GOT3 (cell line): ENCODE data around the gene SLAMF7.
A peak's percentile ranks its signal among the peaks of the same experiment; 100 is the strongest.

Source experiments
- DNase-seq: peaks from one replicate; lab custom pipeline; 2025; ENCODE audit warnings: mixed read lengths; lab: John Stamatoyannopoulos, UW

SLAMF7 gene

DNA sequence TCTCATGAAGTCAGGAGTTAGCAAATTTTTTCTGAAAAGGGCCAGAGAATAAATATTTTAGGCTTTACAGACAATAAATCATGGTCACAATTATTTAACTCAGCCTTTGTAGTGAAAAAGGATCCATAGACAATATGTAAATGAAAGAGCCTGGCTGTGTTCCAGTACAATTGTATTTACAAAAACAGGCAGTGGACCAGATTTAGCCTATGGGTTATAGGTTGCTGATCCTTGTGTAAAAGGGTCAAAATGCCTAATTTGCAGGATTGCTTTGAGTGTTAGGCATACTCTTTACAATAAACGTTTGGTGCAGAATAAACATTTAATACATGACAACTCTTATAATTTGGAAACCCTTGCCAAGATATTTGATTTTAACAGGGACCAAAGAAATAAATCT, 6.5 kb downstream of the SLAMF7 start:
- DNase-seq = no peak

DNA sequence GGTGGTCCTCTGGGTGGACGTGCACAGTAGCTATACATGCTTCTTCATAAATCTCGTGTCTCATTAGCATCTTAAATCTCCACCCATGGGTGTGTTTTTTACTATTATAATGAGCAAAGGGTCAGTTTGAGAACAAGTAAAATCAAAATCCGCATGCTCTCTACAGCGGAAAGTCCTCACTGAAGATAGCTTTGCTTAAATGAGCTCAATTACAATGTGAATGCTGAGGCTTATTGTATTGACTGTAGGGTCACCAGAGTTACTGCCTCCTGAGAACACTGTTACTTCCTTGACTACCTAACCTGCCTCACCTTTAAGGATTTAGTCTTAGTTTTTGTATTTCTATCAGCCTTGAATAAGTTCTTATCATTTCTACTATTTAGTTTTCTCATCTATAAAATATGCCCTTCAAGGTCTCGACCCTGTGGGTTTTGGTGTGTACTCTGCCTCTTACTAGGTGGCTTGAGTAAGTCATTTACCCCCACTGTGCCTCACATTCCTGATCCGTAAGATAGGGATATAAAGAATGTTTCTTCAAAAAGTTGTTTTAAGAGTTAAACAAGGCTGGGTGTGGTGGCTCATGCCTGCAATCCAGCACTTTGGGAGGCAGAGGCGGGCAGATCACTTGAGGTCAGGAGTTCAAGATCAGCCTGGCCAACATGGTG, 7.9 kb downstream of the SLAMF7 start:
- no peak for DNase-seq

DNA sequence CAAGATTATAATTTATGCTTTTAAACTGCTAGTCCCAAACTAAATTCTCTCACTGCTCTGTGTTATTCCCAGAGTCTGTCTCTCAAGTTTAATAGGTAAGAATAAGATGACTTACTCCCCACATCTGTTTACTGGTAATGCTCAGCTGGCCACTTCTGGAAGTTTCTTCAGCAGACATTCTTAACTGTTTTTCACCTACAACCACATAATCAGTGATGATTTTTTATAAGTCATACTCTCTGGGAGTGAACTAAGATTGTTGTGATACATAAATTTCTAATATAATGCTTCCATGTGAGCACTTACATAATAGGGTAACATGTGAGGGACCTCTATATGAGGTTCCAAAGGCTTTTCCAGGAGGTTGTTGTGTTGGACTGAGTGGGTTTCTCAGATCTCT, 8.7 kb downstream of the SLAMF7 start:
- no peak for DNase-seq

DNA sequence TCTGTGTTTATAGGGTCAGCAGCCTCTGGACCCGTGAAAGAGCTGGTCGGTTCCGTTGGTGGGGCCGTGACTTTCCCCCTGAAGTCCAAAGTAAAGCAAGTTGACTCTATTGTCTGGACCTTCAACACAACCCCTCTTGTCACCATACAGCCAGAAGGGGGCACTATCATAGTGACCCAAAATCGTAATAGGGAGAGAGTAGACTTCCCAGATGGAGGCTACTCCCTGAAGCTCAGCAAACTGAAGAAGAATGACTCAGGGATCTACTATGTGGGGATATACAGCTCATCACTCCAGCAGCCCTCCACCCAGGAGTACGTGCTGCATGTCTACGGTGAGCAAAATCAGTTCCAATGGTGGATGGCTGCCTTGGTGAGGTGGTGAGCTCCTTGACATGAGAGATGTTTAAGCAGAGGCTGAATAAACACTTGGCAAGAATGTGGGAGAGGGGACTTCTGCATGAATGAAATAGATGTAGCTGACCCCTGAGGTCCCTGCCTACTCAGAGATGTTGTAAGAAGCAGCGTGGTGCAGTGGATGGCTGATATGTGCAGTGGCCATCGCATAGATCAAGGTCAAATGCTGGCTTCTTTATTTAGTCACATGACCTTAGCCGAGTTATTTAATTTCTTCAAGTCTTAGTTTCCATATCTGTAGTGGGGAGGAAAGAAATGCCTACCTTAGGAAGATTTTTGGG, 9.3 kb downstream of the SLAMF7 start:
- DNase-seq = no peak

DNA sequence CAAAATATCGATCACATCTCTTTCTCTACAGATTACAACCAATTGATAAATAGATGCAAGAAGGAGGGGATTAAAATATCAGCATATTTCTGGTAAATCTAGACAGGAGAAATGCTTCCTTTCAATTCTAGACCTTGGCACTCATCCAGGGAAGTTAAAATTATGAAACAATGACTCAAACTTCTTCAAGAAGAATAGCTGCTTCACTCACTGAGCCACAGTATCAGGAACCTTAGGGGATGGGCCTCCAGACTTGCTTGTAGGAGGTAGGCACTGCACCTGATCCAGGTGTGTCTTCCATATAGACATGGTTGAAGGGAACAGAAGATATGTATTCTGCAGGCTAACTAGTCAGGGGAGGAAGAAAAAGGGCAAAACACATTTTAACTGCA, 9.8 kb downstream of the SLAMF7 start:
- no peak for DNase-seq

DNA sequence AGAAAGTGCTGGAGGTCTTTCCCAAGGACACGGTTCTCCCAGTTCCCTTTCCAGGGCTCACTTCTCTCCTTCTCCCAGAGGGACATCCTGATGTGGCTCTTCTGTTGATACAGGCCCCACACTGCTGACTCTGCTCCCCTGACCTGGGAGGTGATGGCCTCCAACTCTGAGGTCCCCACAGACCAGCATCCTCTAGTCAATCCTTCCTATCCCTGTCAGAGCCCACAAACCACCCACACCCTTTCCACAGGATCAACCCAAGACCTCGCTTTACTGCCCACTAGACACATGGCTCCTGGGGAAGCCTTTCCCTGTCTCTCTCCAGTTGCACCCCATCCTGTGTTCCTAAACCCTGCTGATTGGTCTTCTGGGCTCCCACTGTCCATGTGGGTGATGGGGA, 11.6 kb downstream of the SLAMF7 start:
- DNase-seq = no peak

DNA sequence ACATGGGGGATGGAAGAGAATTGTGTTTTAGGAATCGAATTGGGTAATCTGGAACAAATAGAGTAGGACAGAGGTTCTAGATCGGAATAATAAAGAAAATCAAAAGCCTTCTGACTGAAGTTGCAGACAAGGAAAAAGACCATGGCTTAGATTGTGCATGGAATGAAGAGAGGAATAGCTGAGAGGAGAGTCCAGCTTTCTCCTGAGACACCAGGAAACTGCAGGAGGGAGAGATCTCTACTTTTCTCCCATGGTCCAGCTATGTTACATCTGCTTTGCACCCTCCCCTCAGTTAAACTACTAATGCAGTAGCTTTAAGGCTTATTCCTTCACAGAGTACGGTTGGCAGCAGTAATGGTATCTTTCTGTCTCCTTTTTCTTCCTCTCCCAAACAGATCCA, 13.4 kb downstream of the SLAMF7 start:
- no peak for DNase-seq

DNA sequence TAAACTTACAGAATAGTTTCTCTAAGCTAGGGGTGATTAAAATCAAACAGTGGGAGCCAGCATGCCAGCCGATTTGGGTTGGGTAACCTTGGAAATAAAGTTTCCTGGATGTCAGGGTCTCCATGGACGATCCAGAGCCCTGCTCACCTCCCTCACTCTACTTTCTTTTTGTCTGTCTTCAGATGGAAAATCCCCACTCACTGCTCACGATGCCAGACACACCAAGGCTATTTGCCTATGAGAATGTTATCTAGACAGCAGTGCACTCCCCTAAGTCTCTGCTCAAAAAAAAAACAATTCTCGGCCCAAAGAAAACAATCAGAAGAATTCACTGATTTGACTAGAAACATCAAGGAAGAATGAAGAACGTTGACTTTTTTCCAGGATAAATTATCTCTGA, 13.9 kb downstream of the SLAMF7 start:
- DNase-seq = no peak

DNA sequence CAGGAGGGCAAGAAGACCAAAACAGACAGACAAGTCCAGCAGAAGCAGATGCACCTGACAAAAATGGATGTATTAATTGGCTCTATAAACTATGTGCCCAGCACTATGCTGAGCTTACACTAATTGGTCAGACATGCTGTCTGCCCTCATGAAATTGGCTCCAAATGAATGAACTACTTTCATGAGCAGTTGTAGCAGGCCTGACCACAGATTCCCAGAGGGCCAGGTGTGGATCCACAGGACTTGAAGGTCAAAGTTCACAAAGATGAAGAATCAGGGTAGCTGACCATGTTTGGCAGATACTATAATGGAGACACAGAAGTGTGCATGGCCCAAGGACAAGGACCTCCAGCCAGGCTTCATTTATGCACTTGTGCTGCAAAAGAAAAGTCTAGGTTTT, 14.5 kb downstream of the SLAMF7 start:
- DNase-seq = no peak

DNA sequence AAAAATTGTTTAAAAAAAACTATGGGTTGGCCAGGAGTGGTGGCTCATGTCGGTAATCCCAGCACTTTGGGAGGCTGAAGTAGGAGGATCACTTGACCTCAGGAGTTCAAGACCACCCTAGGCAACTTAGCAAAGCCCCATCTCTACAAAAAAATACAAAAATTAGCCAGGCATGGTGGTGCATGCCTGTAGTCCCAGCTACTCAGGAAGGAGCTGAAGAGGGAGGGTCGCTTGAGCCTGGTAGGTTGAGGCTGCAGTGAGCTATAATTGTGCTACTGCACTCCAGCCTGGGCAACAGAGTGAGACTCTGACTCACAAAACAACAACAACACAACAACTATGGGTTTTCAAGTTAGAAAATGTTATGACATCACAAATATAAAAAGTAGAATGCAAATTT, 16.4 kb downstream of the SLAMF7 start:
- DNase-seq = no peak

DNA sequence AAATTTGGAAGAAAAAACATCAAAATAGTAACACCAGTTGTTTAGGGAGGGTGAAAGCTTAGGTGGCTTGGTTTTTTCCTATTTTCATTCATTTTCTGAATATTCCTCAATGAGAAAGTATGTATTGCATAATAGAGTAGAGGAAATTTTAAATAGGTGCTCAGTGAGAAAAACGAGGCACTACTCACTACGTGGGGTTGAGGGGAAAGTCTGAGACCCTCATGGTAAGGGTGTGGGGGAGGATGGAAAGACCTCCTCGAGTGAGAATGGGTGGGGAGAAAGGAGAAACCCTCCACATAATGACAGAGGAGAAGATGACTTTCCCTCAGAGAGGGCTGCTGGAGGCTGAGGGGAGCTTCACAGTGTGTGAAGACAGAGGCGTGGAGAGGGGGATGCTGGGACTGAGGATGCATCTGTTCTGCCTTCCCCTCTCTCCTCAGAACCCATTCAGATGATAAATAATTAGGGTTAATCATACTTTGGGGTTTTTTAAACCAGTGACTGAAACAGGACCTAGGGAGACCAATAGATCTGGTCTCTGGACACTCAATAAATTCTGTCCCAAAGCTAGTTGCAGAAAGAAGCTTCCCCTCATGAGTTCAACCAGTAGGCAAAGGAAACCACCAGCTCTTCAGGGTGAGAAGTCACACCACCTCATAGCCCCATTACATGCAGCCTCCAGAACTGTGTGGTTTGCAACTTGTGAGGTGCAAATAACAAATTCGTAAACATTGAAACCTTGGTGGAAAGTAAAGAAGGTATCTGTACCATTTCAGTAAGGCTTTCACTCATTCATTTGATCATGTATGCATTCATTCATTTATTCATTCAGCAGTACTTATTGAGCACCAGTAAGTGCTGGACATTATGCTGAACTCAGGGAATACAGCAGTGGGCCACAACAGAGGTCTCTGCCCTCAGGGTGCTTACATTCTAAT, 17.1 kb downstream of the SLAMF7 start:
- no peak for DNase-seq

DNA sequence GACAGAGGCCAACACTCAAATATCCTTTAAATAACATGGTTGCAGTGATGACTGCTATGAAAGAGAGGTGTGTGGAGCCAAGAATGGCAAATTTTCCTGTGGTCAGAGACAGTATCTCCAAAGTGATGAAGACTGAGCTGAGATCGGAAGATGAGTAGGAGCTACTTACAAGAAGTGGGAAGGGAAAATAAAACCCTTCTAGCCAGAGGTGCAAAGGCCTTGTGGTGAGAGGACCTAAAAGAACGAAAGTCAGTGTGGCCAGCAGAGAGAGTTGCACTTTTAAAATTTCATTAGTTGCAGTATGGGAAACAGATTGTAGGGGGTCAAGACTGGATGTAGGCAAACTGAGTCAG, 17.8 kb downstream of the SLAMF7 start:
- no peak for DNase-seq

DNA sequence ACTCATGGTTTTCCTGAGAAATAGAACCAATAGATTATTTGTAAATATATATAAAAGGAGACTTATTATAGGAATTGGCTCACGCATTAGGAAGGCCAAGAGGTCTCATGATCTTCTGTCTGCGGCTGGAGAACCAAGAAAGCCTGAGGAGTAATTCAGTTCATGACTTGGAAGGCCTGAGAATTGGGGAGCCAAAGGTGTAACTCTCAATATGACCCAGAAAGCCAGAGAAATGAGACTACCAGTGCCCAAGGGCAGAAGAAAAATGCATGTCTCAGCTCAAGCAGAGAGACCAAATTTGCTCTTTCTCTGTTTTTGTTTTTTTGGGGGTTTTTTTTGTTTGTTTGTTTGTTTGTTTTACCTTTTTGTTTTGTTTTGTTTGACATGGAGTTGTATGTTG, 19.5 kb downstream of the SLAMF7 start:
- no peak for DNase-seq

DNA sequence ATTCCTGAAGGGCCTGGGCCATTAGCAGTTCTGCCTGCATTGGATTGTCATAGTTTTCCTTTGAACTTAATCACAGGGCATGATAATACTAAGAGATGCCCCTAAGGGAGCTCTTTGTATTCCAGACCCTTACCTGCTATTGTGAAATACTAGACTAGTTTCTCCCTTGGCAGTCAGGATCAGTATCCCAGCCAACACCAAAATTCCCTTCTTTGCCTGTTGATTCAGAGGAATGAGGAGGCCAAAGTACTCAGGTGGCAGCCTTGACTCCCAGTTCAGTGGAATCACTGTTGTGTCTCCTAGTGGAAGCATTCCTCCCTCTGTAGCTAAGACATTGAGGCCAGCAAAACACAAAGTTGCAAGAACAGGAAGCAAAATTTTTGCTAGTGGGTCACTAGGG, 20.7 kb downstream of the SLAMF7 start:
- DNase-seq = no peak

DNA sequence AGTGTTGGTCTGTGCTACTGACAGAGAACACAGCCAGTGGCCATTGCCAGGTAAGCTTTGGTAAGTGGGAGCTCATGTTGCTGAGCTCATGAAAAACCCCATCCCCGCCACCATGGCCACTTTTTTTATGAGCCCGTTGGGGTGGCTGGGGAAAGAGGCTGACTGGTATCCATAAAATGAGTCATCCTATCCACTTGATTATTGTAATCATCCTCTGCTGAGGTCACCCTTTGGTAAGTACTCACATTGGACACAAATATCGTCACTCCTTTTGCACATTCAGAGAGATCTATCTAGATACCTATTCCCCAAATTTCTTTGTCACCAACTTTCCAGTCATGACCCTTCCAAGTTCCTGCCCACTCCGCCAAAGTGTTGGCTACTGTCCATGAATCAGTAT, 22.0 kb downstream of the SLAMF7 start:
- no peak for DNase-seq

DNA sequence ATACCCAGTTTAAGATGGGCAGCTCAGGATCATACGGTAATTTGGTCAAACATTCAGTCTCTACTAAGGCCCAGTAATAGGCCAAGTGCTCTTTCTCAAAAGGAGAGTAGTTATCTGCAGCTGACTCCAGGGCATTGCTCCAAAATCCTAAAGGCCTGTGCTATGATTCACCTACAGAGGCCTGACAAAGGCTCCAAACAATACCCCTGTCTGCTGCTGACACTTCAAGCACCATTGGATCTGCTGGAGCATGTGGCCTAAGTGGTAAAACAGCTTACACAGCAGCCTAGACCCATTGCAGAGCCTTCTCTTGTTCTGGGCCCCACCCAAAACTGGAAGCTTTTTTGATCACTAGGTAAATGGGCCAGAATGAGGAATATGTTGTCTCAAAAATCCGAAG, 22.8 kb downstream of the SLAMF7 start:
- DNase-seq = no peak

DNA sequence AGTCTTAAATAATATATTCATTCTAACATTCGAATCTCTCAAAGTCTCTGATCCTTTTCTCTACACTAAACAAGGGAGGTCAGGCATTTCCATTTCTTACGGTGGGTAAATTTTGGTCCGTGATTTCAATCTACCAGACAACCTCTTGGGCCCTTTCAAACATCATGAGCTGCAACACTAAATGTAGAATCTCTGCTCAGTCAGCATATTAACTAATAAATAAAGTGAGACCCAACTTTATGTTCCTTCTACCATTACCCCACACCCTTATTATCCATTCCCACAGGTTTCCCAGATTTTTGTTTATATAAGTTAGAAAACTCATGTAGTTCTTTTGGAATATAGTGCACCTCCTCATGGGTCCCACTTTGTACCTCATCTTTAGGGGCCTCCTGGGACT, 24.9 kb downstream of the SLAMF7 start:
- no peak for DNase-seq

DNA sequence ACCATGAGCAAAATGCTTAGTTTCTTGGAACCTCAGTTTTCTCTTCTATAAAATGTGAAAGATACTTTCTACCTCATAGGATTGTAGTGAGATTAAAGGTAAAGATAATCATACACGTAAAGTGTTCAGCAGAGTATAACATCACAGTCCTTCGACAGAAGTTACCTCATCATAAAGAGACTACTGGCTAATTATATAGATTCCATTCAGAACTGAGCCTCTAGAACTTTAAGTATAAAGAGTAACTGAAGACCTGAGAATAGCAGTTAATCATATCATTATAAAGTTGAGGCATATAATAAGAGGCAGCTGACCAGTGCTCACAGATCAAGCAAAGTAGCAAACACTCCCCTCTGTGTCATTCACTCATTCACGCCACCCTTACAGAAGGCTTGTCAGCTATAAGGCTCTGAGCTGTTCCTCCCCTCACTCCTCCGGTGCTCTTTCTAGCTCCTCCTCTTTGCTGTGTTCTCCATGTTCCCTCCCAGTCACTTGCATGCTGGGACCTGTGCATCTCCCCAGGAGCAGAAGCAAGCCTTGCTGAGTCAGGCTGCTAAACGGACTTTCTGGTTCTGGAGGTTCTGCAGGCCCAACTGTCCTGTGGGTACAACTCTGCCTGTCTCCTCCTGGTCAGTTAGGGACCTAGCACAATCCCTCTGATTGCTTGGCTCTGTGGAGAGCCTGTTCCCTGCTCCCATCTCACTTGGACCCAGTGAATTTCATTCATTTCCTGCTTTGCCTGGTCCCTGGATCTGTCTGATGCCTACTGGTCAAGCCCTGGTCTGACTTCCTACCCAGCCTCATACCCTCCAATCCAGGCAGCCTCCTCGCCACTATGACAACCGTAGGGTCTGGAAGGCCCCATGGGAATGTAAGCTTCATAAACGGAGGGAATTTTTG, 28.6 kb downstream of the SLAMF7 start:
- no peak for DNase-seq

DNA sequence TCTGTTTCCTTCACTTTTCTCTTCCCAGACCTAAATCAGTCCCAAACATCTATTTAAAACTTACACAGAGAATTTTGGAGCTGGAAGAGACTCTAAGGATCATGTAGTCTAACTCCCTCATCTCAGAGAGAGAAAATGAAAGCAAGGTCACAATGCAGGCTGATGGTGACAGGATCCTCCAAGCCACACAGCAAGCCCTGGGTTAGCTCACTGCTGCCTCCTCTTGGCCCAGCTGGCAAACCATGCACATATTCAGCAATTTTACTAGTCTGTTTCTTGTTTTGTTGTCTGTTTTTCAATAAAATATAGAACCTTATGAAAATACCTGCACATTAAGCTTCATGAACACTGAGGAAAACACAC, 29.2 kb downstream of the SLAMF7 start:
- DNase-seq = peak; percentile 15

DNA sequence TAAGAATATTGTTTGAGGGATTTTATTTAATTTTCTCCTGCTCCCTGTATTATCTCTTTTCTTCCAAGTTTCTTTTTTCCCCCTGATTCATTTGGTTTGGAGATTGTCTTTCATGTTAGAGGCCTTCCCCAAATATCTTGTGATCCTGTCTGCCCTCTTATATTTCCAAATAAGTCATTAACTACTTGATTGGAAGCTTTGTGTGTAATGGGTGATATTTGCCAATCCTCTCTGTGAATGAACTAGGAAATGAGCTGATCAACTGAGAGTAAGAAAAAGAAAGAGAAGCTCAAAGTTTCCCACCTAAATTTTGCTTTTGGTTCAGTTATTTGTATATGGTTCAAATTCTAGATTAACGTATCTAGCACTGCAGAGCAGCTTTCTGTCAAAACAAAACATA, 33.3 kb downstream of the SLAMF7 start:
- DNase-seq = no peak

DNA sequence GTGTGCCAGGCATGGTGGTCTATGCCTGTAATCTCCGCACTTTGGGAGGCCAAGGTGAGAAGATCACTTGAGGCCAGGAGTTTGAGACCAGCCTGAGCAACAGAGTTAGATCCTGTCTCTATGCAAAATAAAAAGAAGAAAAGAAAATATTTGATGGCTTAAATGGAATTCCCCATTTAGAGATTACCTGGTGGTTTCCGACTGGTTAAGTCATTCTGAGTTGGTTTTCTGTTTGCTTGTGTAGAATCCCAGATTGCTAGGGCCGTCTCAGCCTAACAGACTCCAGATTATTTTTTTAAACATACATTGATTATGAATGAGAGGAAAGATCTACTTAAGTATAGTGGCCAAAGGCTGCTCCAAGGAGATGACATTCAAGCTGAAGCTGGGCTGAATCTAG, 34.0 kb downstream of the SLAMF7 start:
- no peak for DNase-seq
